HG03432 (cell line): ENCODE measurements around the gene NGRN.

Source experiments
- ATAC-seq: cut with Tn5 transposase; IDR thresholded peaks from one replicate; pipeline ENCODE4 v1.9.1; 2021; ENCODE audit warnings: mild to moderate bottlenecking, moderate library complexity; ENCODE audit not compliant: unreplicated experiment

NGRN gene

DNA sequence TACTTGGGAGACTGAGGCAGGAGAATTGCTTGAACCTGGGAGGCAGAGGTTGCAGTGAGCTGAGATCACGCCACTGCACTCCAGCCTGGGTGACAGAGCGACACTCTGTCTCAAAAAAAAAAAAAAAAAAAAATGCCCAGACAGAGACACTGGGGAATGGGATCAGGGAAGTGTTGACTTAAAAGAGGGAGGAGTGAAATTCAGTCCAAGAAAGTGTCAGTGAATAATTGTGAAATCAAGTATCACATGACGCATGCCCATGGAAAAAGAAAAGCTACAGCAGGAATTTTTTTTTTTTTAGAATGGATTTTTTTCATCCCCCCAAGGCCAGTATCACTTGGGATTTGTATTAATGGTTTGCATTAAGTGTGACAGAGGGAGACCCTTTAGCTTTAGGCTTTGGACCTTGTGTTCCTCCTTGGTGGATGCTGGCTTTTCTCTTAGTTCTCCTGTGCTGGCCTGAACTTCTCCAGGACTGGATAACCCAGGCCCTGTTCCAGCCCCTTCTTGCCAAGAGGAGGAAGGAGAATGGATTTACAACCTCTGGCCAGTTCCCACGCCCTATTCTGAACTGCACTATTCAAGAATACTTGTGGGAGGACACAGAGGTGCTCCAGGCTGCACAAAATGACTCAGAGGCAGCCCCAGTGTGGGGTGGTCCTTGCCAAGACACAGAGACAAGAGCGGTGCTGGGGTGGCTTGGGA, 50.0 kb downstream of the NGRN start:
- no peak for ATAC-seq

DNA sequence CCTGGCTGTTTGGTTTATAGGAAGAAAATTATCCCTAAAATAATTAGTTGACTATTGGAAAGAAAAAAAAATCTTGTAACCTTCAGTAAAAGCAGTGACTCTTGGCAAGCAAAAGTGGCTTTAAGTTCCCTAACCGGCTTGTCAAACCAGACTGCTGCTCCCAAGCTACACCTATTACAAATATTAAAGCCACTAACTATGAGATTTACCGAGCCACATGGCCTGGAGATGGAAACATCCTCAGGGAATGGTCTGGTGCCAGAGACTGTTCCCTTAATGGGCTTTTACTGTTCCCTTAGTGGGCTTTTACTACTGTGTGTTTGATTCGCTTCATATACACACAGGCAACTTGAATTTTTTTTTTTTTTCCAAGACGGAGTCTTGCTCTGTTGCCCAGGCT, 50.7 kb downstream of the NGRN start:
- no peak for ATAC-seq

DNA sequence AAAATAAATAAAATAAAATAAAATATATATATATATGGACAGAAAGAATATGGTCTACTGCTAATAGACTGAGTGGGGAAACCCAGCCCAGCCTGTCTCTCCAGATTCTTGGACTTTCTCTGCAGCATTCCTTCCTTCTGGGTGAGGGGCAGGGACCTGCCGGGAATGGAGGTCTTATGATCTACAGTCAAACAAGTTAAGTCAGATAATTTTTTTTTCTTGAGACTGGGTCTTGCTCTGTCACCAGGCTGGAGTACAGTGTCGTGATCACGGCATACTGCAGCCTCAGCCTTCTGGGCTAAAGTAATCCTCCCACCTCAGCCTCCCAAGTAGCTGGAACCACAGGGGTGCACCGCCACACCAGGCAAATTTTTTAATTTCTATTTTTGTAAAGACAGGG, 53.1 kb downstream of the NGRN start:
- no peak for ATAC-seq

DNA sequence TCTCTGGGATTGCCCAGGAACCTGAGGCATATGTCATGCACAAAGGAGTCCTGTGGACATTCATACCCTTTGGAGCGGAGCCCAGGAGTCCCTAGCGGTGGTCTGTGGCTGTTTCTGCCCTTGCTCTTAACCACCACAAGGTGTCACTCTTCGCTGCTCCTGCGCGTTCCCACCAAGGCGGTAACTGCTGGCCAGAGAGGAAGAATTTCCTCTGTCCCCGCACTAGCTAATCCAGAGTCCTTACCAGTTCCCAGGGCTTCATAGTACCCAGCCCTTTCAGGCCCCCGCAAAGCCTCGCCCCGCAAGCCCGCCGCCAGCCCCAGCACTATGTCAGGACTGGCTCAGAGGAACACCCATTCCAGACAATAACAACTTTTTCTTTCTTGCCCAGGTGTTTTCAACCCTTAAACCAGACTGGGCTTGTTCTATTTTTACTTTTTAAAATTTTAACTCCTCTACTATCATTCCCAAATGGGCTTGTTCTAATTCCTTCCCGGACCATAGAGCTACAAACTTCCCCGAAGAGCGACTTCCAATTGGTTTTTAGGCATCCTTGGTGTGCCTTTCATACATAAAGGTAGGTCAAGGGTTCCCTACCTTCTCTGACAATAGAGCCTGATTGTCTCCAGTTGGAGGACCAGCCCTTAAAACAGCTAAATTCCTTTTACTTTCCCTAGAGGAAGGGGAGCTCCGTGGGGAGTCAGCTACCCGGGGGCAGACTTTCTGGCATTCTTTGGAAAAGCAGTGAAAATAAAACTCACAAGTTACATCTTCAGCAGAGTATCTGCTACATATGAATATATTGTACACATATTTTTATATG, 54.8 kb downstream of the NGRN start:
- ATAC-seq = peak; percentile 77

DNA sequence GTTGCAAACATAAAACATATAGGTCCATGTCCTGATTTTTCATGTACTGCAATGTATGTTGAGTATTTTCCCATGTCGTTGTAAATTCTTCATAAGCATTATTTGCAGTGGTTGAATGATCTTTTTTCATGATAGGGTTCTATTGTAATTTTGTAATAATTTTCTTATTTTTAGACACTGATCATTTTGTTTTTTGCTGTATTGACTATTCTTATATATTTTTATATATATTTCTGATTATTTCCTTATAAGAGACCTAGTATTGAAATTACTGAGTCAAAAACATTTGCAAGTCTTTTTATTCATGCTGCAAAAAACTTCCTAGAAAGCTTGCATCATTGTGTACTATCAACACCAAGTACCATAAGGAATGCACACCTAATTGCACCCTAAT, 55.4 kb downstream of the NGRN start:
- ATAC-seq = no peak
